OCI-LY1 (cell line): ENCODE results near the gene PTPRJ.

ENCODE experiments used
- H2AFZ ChIP-seq: fragments of 200-600 bp; sonication (generic), shearing (Covaris generic); 2 replicates; pipeline ENCODE4 v1.6.0; 2014; ENCODE audit warnings: antibody characterized with exemption, mild to moderate bottlenecking, low read length
- H3F3A ChIP-seq: fragments of 200-600 bp; sonication (generic), shearing (Covaris generic); 2 replicates; pipeline ENCODE4 v1.6.0; 2014; ENCODE audit warnings: mild to moderate bottlenecking, antibody characterized with exemption, low read length, moderate library complexity; ENCODE audit not compliant: insufficient read depth
- H3K27ac ChIP-seq: fragments of 200-600 bp; sonication (generic); 2 replicates; pipeline ENCODE4 v1.5.1; 2014; ENCODE audit warnings: low read length, mixed run types, mild to moderate bottlenecking, low read depth; ENCODE audit not compliant: poor library complexity, severe bottlenecking
- H3K27me3 ChIP-seq: fragments of 200-600 bp; sonication (generic); 2 replicates; pipeline ENCODE4 v1.6.0; 2014; ENCODE audit warnings: antibody characterized with exemption, mild to moderate bottlenecking, low read length, moderate library complexity; ENCODE audit not compliant: insufficient read depth
- H3K36me3 ChIP-seq: fragments of 200-600 bp; sonication (generic); 2 replicates; pipeline ENCODE4 v1.6.1; 2014; ENCODE audit warnings: mild to moderate bottlenecking, antibody characterized with exemption, low read length, moderate library complexity, mixed read lengths; ENCODE audit not compliant: insufficient read depth
- H3K4me1 ChIP-seq: fragments of 200-600 bp; sonication (generic); 2 replicates; pipeline ENCODE4 v1.5.1; 2014; ENCODE audit warnings: mild to moderate bottlenecking, low read length, moderate library complexity; ENCODE audit not compliant: insufficient read depth, severe bottlenecking
- H3K4me2 ChIP-seq: fragments of 200-600 bp; sonication (generic), shearing (Covaris generic); 2 replicates; pipeline ENCODE4 v1.6.1; 2014; ENCODE audit warnings: low read length
- H3K4me3 ChIP-seq: fragments of 200-600 bp; sonication (generic); 2 replicates; pipeline ENCODE4 v1.5.1; 2014; ENCODE audit warnings: low read length, low read depth, mild to moderate bottlenecking, mixed read lengths; ENCODE audit not compliant: poor library complexity, severe bottlenecking
- H3K79me2 ChIP-seq: fragments of 200-600 bp; shearing (Covaris generic); 2 replicates; pipeline ENCODE4 v1.6.1; 2016; ENCODE audit warnings: mixed run types, low read length, mixed read lengths; ENCODE audit not compliant: insufficient read depth
- H3K9ac ChIP-seq: fragments of 200-600 bp; sonication (generic), shearing (Covaris generic); 2 replicates; pipeline ENCODE4 v1.6.1; 2014; ENCODE audit warnings: mild to moderate bottlenecking, low read length, mixed read lengths
- H3K9me2 ChIP-seq: fragments of 200-600 bp; sonication (generic), shearing (Covaris generic); 2 replicates; pipeline ENCODE4 v1.6.1; 2014; ENCODE audit warnings: low read depth, mild to moderate bottlenecking, low read length, mixed read lengths
- H3K9me3 ChIP-seq: fragments of 200-600 bp; shearing (Covaris generic); 2 replicates; pipeline ENCODE4 v1.6.1; 2014; ENCODE audit warnings: low read length, mixed read lengths
- H4K20me1 ChIP-seq: fragments of 200-600 bp; sonication (generic), shearing (Covaris generic); 2 replicates; pipeline ENCODE4 v1.6.0; 2016; ENCODE audit warnings: mild to moderate bottlenecking, low read length; ENCODE audit not compliant: insufficient read depth
- EZH2 ChIP-seq: fragments of 200-600 bp; sonication (generic), shearing (Covaris generic); IDR thresholded peaks from 2 replicates; pipeline ENCODE4 v1.8.0; 2017; ENCODE audit warnings: borderline replicate concordance, mixed run types, mild to moderate bottlenecking, antibody characterized with exemption, low read length, moderate library complexity, mixed read lengths
- TF ChIP-seq, protein P1 (sequence below): fragments of 200-600 bp; sonication (generic), shearing (Covaris generic); IDR thresholded peaks from 2 replicates; pipeline ENCODE4 v1.5.1; 2017; ENCODE audit warnings: mild to moderate bottlenecking, antibody characterized with exemption, low read length, moderate library complexity, mixed read lengths

Gene PTPRJ

GRCh38 chr11:47967577-47968525 is 12.5 kb upstream of the PTPRJ start:
- TF ChIP-seq, protein P1, sequence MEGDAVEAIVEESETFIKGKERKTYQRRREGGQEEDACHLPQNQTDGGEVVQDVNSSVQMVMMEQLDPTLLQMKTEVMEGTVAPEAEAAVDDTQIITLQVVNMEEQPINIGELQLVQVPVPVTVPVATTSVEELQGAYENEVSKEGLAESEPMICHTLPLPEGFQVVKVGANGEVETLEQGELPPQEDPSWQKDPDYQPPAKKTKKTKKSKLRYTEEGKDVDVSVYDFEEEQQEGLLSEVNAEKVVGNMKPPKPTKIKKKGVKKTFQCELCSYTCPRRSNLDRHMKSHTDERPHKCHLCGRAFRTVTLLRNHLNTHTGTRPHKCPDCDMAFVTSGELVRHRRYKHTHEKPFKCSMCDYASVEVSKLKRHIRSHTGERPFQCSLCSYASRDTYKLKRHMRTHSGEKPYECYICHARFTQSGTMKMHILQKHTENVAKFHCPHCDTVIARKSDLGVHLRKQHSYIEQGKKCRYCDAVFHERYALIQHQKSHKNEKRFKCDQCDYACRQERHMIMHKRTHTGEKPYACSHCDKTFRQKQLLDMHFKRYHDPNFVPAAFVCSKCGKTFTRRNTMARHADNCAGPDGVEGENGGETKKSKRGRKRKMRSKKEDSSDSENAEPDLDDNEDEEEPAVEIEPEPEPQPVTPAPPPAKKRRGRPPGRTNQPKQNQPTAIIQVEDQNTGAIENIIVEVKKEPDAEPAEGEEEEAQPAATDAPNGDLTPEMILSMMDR, result no peak
- TF ChIP-seq EZH2, result no peak
- H3K9me3 ChIP-seq, result no peaks in the 10 kb centered on the region
- no peaks in the 10 kb centered on the region for H3F3A ChIP-seq
- peaks cover 18% of the 10 kb centered on the region for H3K4me1 ChIP-seq
- H3K36me3 ChIP-seq, result no peaks in the 10 kb centered on the region
- no peaks in the 10 kb centered on the region for H3K79me2 ChIP-seq
- H3K27ac ChIP-seq, result peak overlapping the region; percentile 4
- H3K9ac ChIP-seq, result no peak overlapping the region
- no peak overlapping the region for H2AFZ ChIP-seq
- H3K4me3 ChIP-seq, result no peak overlapping the region
- H3K27me3 ChIP-seq, result no peaks in the 10 kb centered on the region
- H3K4me2 ChIP-seq, result no peak overlapping the region
- H3K9me2 ChIP-seq, result no peaks in the 10 kb centered on the region
- H4K20me1 ChIP-seq, result no peaks in the 10 kb centered on the region

DNA sequence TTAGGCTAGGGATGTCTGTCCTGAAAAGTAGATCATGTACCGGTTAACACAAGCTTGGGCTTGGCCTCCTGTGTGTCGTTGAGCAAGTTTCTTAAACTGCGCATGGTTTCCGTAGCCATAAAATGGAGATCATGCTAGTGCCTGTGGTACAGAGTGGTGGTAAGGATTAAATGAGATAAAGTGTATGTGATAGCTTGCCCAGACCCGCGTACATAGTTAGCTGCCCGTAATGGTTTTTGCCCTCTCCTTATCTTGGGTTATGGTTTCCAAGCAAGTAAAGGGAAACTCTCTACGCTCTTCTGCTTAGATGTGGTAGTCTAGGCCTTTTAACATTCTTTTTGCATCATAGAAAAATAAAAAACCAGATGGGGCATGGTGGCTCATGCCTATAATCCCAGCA is 11.0 kb upstream of the PTPRJ start:
- Histone ChIP-seq H3K4me1 (peaks cover 29% of the 10 kb centered on the region), H3K27ac (peak overlapping the region; percentile 32), H3K9ac (no peak overlapping the region), H3K27me3 (no peaks in the 10 kb centered on the region), H4K20me1 (no peaks in the 10 kb centered on the region), H3K9me3 (no peaks in the 10 kb centered on the region), H3K4me2 (no peak overlapping the region), H3F3A (no peaks in the 10 kb centered on the region), H3K36me3 (no peaks in the 10 kb centered on the region), H3K4me3 (no peak overlapping the region), H2AFZ (no peak overlapping the region), H3K9me2 (no peaks in the 10 kb centered on the region), H3K79me2 (no peaks in the 10 kb centered on the region)
- TF ChIP-seq, protein P1, result no peak
- no peak for TF ChIP-seq EZH2

- no peaks in the 10 kb centered on the region for H3K27me3 ChIP-seq
- H3K4me3 ChIP-seq, result no peak overlapping the region
- no peak overlapping the region for H3K9ac ChIP-seq
- no peak for TF ChIP-seq EZH2
- TF ChIP-seq, protein P1, result no peak
- H3K4me2 ChIP-seq, result no peak overlapping the region
- no peaks in the 10 kb centered on the region for H3K36me3 ChIP-seq
- no peaks in the 10 kb centered on the region for H4K20me1 ChIP-seq
- H3K27ac ChIP-seq, result peak overlapping the region; percentile 10
- H3F3A ChIP-seq, result no peaks in the 10 kb centered on the region
- 0 out of 2 replicates have a peak overlapping the region, but pooled peaks have one; percentile 3 for H2AFZ ChIP-seq
- no peaks in the 10 kb centered on the region for H3K9me2 ChIP-seq
- no peaks in the 10 kb centered on the region for H3K79me2 ChIP-seq
- H3K9me3 ChIP-seq, result no peaks in the 10 kb centered on the region
- H3K4me1 ChIP-seq, result peaks cover 33% of the 10 kb centered on the region
Measured at GRCh38 chr11:47971501-47971900, 8.9 kb upstream of the PTPRJ start.
